A549 treated with CORT108297 at 1 μM for 4 hours (cell line): Measurements from ENCODE around the gene HSPA2. TPM values are rescaled to one million over a fixed set of nuclear protein-coding genes. Genes with fewer than 3 reads are reported as not detected.

Experiments used
- total RNA-seq: library from RNA; stranded (reverse); fragments of 200-300 nt; extraction: Qiagen RNA extraction; gene quantifications from 5 replicates; pipeline ENCODE4 v1.2.3, GENCODE V29; 2022

Gene HSPA2
- 35.4 to 47.9 TPM (median 41.5 TPM) in 5 replicates for total RNA-seq

DNA sequence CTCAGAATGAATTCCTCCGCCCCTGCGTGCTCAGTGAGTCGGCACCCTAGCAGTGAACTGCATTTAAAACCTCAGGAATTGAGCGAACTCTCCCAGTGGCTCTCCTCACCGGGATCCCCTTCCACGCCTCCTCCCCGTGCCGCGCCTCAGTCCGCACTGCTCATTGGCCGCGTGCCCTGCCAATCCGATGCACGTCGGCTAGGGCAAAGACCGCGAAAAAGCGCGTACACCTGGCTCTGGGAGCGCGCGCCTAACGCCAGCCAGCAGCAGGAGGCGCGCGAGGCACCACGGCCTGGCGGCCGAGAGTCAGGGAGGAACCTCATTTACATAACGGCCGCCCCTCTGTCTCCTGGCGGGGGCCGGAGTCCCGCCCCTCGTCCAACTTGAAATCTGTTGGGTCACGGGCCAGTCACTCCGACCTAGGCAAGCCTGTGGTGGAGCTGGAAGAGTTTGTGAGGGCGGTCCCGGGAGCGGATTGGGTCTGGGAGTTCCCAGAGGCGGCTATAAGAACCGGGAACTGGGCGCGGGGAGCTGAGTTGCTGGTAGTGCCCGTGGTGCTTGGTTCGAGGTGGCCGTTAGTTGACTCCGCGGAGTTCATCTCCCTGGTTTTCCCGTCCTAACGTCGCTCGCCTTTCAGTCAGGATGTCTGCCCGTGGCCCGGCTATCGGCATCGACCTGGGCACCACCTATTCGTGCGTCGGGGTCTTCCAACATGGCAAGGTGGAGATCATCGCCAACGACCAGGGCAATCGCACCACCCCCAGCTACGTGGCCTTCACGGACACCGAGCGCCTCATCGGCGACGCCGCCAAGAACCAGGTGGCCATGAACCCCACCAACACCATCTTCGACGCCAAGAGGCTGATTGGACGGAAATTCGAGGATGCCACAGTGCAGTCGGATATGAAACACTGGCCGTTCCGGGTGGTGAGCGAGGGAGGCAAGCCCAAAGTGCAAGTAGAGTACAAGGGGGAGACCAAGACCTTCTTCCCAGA is at the start of gene HSPA2:
TSS of gene HSPA2 (plus strand) at position 534 of the 995 bp plus-strand sequence. CDS start at position 643, 109 bp downstream.

DNA sequence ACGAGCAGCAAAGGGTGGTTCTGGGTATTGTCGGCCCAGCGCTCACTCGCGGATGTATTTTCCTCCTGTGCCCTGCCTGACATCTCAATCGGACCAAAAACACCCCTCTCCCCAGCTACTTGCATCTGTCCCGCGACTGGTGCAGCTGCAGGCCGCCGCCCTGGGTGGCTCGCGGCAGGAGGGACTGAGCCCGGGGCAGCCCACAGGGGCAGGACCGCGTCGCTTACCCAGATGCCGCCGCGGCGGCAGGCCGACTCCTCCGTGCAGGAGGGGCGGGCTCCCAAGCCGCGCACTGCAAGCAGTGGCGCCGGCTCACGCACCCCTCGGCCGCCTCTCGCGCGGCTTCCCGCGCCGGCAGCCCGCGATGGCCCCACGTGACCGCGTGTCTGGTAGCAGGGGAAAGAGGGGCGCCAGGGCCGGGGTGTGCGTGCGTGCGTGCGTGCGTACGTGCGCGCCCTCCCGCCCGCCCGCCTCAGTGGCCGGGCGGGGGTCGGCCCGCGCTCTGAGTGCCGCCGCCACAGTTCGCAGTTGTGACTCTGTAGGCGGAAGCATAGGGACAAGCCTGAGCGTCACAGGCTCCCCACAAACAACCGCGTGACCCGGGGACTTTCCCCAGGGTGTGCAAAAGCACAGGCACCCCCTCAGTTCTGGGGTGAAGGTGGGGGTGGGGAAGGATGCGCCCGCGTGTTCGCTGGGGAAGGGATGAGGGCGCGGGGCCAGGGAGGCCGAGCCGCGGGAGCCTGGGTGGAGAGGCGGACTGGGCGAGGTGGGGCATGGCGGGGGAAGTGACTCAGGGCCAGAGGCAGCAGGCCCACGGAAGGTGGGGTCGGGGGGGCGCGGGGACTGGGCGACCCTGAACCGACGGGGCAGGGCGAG is 36.9 kb upstream of the HSPA2 start, which contains the start of gene ZBTB25:
TSS of gene ZBTB25 (minus strand) at position 405 of the 876 bp plus-strand sequence. CDS start 13,305 bp downstream, outside the sequence.

DNA sequence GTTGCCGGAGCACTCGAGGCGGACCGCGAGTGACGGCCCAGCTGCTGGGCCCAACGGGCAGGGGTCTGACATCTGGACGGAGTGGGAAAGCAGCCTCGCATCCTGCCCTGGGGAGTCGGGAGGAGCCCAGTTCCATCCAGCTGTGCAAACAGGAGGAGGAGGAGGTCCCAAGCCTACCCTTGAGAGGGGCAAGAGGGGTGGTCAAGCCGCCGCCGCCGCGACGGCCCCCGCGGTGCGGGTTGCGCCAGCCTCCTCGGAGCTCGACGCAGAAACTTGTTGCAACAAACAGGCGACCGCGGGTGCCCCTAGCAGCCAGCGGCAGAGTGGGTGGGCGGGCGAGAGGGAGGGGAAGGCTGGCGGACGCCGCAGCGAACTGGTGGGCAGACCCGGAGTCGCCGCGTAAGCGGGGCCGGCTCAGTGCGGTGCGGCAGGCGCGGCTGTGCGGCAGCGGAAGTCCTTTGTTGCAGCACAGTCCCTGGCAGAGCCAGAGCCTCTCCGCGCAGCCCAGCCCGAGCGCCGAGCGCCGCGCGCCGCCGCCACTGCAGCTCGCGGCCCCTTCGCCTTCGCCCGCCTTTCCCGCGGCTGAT is 36.1 kb upstream of the HSPA2 start, which contains the start of gene ZBTB1:
TSS of gene ZBTB1 (plus strand) at position 461 of the 587 bp plus-strand sequence. CDS start 16,735 bp downstream, outside the sequence.

DNA sequence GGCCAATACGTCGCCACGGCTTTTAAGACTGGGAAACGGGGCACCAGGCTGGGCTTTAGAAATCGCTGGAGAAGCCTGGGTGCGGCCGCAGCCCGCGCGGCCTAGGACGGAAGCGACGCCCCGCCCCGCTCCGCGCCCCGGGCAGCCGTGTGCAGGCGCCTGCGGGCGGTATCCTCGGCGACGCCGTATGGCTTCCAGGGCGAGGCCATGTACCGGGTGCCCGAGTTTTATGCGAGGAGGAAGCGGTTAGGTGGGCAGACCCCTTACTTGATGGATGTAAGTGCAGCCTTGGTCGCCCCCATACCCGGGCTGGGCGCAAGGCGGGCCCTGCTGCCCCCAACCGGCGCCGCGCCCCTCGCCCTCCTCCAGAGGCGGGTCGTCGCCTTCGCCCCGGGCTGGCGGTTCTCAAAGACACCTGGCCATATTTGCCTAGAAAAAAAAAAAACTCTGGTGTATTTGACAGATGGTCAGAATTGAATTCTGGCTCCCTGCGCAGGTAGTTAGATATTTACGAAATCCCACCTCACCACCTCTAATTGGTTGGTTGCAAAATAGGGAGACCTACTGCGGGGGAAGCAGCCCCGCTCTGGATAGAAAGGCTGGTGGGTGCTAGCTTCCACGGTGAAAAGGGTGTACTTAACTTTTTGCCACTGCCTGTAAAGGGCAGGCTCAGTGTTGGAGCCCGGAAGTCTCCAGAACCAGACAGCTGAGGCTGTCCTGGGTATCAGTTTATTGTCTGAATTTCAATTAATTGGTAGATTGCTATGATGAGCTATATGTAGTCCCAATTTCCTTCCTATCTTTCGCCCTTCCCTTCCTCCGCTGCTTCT is 9.5 kb downstream of the HSPA2 start, which contains the start of gene PPP1R36:
TSS of gene PPP1R36 (plus strand) at position 171 of the 830 bp plus-strand sequence. CDS start at position 208, 37 bp downstream.

Other genes starting within 250 kb of the HSPA2 start
- 0.01 to 0.08 TPM (median 0.07 TPM) in 5 replicates for gene ESR2, start 246.4 kb upstream of the HSPA2 start, total RNA-seq
- 105 to 121 TPM (median 109 TPM) in 5 replicates for gene MTHFD1, start 152.4 kb upstream of the HSPA2 start, total RNA-seq
- gene AKAP5, start 75.2 kb upstream of the HSPA2 start, total RNA-seq = 0.29 to 0.41 TPM (median 0.40 TPM) in 5 replicates
- 3.6 to 6.6 TPM (median 5.4 TPM) in 5 replicates for gene ZBTB25, start 36.9 kb upstream of the HSPA2 start, total RNA-seq
- 19.6 to 25.2 TPM (median 22.9 TPM) in 5 replicates for gene ZBTB1, start 36.0 kb upstream of the HSPA2 start, total RNA-seq
- 0.14 to 0.44 TPM (median 0.23 TPM) in 5 replicates for gene PPP1R36, start 9.2 kb downstream of the HSPA2 start, total RNA-seq
- gene PLEKHG3, start 163.7 kb downstream of the HSPA2 start, total RNA-seq = 25.9 to 50.8 TPM (median 41.6 TPM) in 5 replicates